ENCODE measurements around the gene GIMAP4.

GRCh38 chr7:150519310-150519709 is 47.9 kb upstream of the GIMAP4 start:
- TF ChIP-seq CTCF (IDR thresholded peaks at IDR 0.05; ENCODE audit: borderline replicate concordance, extremely low read depth, low read length, poor library complexity, severe bottlenecking) = no peak
- no peak for TF ChIP-seq EZH2 (IDR thresholded peaks at IDR 0.05; ENCODE audit: borderline replicate concordance, low read depth, low read length, severe bottlenecking)

All from DND-41 (cell line).